ENCODE data around the gene FLRT1.

FLRT1 gene

GRCh38 chr11:64067230-64067993, 31.7 kb downstream of the FLRT1 start:
- no peak for DNase-seq (ENCODE audit: low read depth in 1 of 2, low spot score in 1 of 2)
- no peak overlapping the region for H3K27ac ChIP-seq (replicated peaks)

GRCh38 chr11:64068705-64069400, 33.1 kb downstream of the FLRT1 start:
- TF ChIP-seq SPI1 (IDR thresholded peaks at IDR 0.05; ENCODE audit: borderline replicate concordance, low read depth) (no peak), REST (IDR thresholded peaks at IDR 0.05; ENCODE audit: insufficient replicate concordance, low read depth) (no peak), CTCF (IDR thresholded peaks at IDR 0.05; ENCODE audit: insufficient read depth, low read length) (no peak), POLR2AphosphoS5 (IDR thresholded peaks at IDR 0.05; ENCODE audit: low read depth) (no peak), GABPA (IDR thresholded peaks at IDR 0.05; ENCODE audit: low read depth) (no peak)
- Histone ChIP-seq H3K27me3 (ENCODE audit: insufficient read depth, poor library complexity, severe bottlenecking) (no peaks in the 10 kb centered on the region), H3K4me3 (replicated peaks; ENCODE audit: insufficient read depth, low read length) (no peak overlapping the region), H3K27ac (replicated peaks) (no peak overlapping the region)
- DNase-seq (ENCODE audit: low read depth in 1 of 2, low spot score in 1 of 2) = no peak

More at GRCh38 chr11:64067230-64067993, 31.7 kb downstream of the FLRT1 start:
- Histone ChIP-seq H3K27me3 (ENCODE audit: insufficient read depth, poor library complexity, severe bottlenecking) (no peaks in the 10 kb centered on the region), H3K4me3 (replicated peaks; ENCODE audit: insufficient read depth, low read length) (no peak overlapping the region)
- TF ChIP-seq CTCF (IDR thresholded peaks at IDR 0.05; ENCODE audit: insufficient read depth, low read length) (no peak), GABPA (IDR thresholded peaks at IDR 0.05; ENCODE audit: low read depth) (no peak), REST (IDR thresholded peaks at IDR 0.05; ENCODE audit: insufficient replicate concordance, low read depth) (no peak), POLR2AphosphoS5 (IDR thresholded peaks at IDR 0.05; ENCODE audit: low read depth) (no peak), SPI1 (IDR thresholded peaks at IDR 0.05; ENCODE audit: borderline replicate concordance, low read depth) (no peak)

GRCh38 chr11:64069401-64070313, 33.9 kb downstream of the FLRT1 start:
- Histone ChIP-seq H3K4me3 (replicated peaks; ENCODE audit: insufficient read depth, low read length) (no peak overlapping the region), H3K27ac (replicated peaks) (no peak overlapping the region), H3K27me3 (ENCODE audit: insufficient read depth, poor library complexity, severe bottlenecking) (no peaks in the 10 kb centered on the region)
- no peak for DNase-seq (ENCODE audit: low read depth in 1 of 2, low spot score in 1 of 2)
- TF ChIP-seq REST (IDR thresholded peaks at IDR 0.05; ENCODE audit: insufficient replicate concordance, low read depth) (no peak), SPI1 (IDR thresholded peaks at IDR 0.05; ENCODE audit: borderline replicate concordance, low read depth) (no peak), POLR2AphosphoS5 (IDR thresholded peaks at IDR 0.05; ENCODE audit: low read depth) (no peak), GABPA (IDR thresholded peaks at IDR 0.05; ENCODE audit: low read depth) (no peak), CTCF (IDR thresholded peaks at IDR 0.05; ENCODE audit: insufficient read depth, low read length) (no peak)
